GM20431 (cell line): ENCODE data around the gene ST3GAL6.

Experiments
- in situ Hi-C: fragments of 300-500 bp; cut with MseI, MboI; formaldehyde crosslinking; loops from one replicate; pipeline ENCODE4 v1.15.0; 2020; ENCODE audit warnings: low sequenced_read_pairs; ENCODE audit not compliant: unreplicated experiment

Gene ST3GAL6

DNA sequence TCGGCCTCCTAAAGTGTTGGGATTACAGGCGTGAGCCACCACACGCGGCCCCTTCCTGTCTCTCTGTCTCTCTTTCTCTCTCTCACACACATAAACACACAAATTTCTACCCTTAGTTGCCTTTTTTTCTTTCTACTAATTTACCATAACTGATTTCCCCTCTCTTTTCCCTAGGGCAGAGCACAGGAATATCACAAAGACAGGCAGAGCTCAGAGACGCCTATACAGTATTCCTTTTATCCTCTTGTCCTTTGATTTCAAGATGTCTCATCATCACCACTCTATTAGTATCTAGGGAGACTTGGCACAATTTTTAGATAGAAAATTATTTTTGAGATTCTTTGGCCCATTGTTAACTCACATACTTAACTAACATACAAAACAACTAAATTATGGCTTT, 25.8 kb upstream of the ST3GAL6 start:
- in situ Hi-C loops = no loop called here

DNA sequence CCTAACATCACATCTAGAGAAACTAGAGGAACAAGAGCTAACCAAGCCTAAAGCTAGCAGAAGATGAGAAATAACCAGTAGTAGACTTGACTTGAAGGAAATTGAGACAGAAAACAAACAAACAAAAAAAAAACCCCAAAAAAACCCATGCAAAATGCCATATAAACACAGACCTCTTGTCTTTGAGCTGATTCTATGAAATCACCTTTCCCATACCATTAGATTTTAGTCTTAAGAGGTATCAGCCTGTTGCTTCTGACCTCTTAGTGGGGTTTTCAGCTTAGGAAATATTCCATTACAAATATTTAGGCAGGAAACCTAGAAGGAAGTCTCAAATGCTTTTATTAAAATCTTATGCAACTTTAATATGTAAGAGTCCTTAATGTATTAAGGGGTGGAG, 23.9 kb upstream of the ST3GAL6 start:
- in situ Hi-C loops = no loop called here

DNA sequence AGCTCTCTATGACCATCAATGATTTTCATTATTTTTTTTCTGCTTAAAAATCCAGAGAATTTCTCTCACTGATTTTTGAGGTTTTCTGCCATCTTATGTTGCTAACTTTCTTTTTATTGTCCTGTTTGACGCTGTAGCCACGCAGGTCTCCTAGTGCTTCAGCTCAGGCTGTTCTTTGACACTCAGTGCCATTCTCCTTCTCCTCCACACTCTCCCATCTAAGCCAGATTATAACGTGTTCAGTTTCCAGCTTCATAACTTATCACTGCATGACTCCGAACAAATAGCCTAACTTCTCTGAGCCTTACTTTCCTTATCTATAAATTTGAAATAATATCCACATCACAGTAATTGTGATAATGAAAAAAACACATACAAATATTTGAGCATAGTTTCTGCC, 22.8 kb upstream of the ST3GAL6 start:
- in situ Hi-C loops = no loop called here

DNA sequence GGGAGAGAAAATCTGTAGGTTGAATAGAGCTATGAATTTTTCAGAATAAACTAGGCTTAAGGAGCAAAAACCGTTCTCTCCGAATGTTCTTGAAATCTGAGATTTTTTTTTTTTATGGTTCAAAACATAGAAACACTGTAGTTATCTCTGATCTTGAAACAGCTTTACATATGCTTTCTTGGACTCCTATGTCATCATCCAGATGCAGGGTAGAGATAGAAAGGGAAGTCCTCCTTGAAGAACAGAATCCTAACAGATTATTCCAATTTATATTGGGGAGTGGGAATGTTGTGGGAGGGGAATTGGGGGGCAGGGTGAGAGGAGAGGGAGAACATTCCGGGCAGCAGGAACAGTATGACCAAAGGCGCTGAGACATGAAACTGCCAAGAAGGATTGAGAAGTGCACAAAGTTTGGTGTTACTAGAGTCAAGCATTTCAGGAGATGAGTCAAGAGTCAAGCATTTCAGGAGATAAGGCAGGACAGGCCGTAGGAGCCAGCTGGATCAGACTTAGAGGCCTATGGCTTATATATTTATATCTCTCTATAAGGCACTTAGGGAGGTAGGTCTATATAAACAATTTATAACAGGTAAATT, 21.9 kb upstream of the ST3GAL6 start:
- in situ Hi-C loops = no loop called here

DNA sequence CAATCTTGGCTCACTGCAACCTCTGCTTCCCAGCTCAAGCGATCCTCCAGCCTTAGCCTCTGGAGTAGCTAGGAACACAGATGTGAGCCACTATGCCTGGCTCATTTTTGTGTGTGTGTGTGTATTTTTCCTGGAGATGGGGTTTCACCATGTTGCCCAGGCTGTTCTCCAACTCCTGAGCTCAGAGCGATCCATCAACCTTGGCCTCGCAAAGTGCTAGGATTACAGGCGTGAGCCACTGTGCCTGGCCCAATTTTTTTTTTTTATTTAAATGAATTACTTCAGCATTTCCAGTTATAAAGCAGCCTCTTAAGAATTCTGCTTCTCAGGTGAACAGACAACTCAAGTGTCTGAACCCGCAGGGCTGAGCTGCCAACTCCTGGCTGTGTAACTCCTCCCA, 20.1 kb upstream of the ST3GAL6 start:
- in situ Hi-C loops = no loop called here

DNA sequence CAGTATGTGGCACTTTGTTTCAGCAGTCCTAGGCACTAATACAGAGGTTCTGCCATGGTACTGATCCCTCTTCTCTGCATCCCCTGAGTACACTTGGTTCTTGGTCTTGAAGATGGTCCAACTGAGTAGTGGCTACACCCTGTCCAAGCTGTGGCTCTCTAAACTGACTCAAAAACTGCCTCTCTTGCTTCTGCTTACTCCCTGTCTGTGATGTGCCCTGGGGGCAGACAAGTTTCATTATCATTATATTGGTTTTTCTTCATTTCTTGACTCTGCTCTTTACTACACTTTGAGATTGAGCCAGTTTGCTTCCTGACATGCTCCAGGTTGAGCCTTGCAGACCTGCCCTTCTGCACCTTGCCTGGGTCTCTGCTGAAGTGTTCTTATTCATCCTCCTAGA, 18.9 kb upstream of the ST3GAL6 start:
- in situ Hi-C loops = no loop called here

DNA sequence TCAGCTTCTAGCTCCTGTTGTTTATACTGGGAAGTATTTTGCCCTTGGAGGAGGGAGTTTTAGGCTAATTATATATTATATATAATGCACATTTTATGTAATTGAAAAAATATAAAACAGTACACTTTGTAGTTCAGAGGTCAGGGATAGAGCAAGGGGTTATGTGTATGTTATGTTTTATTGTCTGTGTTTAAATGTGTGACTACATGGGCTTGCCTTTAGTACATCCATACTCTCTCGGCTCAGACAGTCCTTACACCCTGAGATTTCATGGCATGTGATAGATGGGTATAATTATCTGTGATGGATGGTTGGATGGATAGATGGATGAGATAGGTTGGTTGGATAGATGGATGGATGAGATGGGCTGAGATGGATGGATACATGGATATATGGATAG, 17.4 kb upstream of the ST3GAL6 start:
- in situ Hi-C loops = no loop called here

DNA sequence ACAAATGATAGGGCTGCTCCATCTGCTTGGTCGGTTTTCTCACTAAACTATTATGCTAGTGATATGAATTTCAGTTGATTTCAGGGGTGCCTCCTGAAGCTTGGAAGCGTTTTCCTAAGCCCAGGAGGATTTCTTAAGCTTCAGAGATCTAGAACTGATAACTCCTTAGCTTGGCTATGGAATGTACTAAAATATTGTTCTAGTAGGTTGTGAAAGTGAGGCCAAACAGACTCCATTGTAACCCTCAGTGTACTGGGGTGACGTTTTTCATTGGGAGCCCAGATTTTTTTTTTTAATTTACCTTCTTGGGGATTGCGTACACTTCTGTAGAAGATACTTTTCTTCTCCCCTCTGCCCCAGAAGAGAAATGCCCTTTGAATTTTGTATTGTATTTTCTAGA, 17.0 kb upstream of the ST3GAL6 start:
- in situ Hi-C loops = no loop called here

DNA sequence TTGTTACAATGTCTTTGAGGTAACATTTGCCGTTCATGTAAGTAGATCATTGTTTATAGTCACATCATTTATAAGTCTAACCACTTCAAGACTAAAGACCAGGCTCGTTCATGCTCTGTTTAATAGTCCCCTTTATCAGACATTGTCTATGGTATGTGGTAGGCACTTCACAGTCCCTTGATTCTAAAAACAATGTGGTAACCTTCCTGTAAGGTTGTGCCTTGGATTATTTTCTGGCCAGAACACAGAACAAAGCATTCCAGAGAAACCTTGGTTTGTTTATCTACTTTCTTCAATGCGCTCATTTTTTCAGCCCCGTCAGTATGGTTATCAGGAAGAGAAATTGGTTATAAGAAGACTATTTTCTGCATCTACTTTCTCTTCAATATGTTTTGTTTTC, 16.3 kb upstream of the ST3GAL6 start:
- in situ Hi-C loops = no loop called here

DNA sequence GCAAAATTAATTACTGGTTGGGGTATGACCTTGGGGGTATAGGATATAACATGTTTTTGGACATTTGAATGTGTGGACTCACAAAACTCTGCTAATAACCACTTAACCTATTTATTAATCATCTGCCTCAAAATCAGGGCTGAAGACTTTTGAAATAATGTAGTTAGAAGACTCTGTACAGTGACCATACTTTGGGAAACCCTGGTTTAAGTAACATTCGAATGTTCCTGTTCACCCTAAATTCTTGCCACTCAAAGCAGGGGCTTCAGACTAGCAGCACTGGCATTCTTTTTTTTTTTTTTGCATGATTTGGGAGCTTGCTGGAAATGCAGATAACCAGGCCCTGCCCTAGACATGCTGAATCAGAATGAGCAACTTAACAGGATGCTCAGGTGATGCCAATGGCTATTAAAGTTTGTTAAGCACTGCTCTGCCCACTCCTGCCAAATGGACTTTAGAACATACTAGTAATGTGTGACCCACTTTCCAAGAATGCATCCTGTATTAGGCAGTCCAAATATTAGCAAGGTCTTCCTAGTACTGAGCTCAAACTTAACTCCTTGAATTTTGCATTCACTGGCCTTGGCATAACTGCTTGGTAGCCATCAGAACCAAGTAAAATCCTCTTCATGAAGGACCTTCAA, 12.7 kb upstream of the ST3GAL6 start:
- in situ Hi-C loops = no loop called here

DNA sequence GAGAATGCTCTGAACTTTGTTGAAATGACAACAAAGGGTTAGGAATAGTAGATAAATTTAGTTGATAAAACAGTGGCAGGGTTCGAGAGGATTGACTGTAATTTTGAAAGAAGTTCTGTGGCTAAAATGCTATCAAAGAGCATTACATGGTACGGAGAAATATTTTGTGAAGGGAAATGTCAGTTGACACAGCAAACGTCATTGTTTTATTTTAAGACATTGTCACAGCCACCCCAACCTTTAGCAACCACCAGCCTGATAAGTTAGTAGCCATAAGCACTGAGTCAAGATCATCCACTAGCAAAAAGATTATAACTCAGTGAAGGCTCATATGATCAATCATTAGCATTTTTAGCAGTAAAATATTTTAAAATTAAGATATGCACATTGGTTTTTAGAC, 8.7 kb upstream of the ST3GAL6 start:
- in situ Hi-C loops = no loop called here

DNA sequence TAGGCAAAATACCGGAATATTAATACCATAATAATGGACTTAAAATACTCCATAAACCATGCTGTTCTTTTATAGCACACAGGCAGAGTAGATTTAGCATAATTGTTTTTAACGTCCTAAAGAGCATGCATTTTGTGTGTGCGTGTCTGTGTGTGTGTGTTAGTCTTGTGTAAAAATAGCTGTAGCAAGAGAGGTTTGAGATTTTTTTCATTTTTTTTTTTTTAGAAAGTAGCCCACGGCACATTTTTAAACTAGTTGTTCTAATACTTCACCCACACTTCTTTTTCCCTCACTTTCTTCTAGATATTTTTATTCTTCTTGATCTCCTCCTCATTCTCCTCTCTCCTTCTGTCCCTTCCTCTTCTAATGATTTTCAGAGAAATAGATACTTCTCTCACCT, 7.5 kb upstream of the ST3GAL6 start:
- in situ Hi-C loops = no loop called here

DNA sequence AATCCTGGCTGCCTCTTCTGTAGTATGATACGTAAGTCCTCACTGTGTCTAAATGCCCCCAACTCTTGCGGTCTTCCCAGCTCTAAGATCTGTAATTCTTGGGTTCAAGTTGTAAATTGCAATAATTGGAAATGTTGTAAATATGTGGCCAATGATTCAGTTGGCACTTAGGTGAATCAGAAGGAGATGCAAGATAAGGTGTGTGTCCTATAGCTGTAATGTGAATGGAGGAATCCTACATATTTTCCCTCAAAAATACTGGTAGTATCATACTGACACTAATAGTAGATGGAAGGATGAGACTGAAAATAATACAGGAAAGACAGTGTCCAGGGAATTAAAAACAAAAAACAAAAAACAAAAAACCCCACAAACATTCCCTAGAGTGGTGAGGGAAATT, 3.5 kb upstream of the ST3GAL6 start:
- in situ Hi-C loops = no loop called here

DNA sequence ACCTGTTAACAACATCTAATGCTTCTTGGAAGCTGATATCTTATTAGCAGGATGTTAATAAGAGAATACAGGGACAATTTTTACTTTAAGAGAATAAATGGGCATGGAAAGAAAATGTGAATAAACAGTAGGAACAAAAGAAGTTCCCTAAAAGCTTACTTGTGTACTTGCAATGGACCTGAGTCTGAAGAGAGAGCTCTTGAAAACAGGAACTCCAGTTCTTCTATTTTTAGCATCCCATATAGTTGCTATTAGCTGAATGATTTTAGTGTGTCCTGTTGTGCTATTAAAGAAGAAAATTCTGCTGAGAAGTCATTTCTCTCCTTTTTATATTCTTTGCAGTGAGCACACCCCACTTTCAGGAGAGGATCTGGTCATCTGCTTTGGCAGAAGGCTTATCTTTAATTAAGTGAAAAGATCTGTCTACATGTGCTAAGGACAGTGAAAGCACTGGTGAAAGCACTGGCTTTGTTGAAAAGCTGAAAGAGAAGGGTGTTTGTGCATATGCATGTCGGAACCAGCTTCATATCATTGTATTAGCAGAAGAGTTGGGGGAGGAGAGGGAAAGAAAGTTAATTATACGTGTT, 1.4 kb upstream of the ST3GAL6 start:
- in situ Hi-C loops = no loop called here

DNA sequence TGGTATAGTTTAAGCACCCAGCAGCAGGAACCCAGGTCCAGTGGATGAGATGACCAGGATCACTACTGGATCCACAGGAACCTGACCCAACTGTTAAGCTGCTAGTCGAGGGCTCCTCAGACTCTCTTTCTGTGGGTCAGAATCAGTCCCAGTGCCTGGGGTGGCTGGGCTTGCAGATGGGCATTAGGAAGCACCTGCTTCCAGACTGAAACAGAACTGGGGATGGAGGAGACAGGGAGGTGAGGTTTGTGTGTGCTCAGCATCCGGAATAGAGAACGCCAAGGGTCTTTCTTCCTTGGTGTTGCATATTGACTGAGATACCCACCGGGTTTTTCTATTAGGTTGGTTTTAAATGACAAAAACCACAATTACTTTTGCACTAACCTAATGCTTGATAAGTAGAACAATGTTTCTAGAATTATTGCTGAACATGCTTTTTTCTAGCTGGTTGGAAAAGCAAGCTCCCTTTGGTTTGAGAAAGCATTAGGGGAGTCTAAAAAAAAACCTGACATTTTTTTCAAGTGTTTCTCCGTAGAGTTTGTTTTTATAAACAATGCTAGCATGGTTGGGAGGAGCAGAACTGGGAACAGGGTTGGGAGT, 779 bp downstream of the ST3GAL6 start:
- in situ Hi-C loops = no loop called here

DNA sequence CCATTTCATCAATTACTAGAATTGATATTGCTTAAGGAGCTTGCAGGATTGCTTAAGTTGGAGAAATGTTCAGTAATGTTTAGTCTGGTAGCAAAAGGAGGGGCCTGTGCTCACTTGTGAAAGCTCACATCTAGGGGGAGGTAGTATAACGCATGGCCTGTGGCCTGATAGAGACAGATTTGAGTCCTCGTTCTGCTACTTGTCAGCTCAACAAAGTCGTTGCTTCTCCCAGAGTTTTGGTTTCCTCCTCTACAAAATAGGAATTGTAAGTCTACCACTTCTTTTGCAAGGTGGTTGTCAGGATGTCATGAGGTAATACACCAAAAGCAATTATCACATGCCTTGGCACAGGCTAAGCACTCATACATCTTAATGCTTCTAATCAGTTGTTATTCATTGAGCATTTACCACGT, 1.3 kb downstream of the ST3GAL6 start:
- in situ Hi-C loops = no loop called here

DNA sequence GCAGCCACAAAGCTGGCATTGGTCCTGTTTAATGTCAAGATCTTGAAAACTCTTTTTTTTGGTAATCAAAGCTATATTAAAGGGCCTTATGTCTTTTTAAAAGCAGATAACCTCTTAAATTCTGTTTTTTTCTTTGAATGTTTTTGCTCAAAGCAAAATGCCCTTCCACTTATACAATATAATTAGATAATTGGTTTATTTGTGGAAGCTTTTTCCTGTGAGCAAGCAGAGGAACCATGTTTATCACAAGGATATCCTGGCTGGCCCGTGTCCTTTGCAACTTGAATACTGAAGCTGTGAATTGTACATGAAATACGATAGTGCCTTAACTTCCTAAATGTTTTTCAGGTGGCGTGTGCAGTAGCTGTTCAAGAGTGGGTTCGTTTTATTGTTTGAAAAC, 2.6 kb downstream of the ST3GAL6 start:
- in situ Hi-C loops = no loop called here

DNA sequence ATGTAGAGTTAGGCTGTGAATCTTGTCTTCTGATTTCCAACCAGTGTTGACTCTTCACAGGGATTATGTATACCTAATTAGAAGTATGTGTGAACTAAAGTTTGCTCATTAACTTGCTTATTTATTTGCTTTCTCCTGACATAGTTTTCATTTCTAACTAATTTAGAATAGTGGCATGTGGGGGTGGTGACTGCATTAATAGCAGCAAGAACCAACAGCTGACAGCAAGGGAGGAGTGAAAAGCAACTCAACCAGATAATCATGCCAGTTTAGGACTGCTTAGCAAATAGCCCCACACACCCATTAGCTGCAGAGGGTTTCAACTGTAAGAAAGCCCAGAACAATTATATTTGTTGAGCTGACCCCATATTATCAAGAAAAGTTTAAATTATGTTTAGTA, 3.8 kb downstream of the ST3GAL6 start:
- in situ Hi-C loops = no loop called here

DNA sequence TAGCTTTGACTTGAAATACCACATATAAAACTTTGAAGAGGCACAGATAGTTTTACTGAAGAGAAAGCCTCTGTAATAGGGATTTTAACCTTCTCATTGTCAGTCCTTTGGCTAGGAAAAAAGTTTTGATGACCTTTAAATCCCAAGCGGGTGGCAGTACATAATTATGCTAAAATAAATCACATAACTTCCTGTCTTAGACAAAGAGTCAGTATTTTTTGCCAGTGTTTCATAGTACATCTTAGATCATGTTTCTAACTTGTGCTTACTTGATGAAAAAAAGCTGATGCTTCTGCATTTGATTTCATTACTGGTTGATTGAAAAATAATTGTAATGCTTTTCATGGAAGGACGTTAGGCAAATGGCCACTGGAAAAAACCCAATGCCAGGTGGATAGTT, 5.8 kb downstream of the ST3GAL6 start:
- in situ Hi-C loops = no loop called here

DNA sequence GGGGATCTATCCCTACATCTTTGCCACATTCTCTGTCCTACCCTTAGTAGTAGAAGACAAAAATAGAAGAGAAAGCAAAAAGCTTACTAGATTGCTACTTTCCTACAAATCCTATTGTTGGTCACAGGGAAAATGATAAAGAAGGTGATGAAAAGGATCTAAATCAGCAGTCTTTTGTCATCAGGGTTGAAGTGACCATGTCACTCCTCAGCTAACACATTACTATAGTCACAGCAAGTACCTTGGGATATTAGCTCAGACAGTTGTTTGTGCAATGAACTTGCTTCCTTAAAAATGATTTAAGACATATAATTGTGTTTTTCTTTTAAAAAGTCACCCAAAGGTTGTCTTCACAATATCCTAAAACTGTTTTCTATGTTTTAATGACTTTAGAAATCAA, 6.3 kb downstream of the ST3GAL6 start:
- in situ Hi-C loops = no loop called here

DNA sequence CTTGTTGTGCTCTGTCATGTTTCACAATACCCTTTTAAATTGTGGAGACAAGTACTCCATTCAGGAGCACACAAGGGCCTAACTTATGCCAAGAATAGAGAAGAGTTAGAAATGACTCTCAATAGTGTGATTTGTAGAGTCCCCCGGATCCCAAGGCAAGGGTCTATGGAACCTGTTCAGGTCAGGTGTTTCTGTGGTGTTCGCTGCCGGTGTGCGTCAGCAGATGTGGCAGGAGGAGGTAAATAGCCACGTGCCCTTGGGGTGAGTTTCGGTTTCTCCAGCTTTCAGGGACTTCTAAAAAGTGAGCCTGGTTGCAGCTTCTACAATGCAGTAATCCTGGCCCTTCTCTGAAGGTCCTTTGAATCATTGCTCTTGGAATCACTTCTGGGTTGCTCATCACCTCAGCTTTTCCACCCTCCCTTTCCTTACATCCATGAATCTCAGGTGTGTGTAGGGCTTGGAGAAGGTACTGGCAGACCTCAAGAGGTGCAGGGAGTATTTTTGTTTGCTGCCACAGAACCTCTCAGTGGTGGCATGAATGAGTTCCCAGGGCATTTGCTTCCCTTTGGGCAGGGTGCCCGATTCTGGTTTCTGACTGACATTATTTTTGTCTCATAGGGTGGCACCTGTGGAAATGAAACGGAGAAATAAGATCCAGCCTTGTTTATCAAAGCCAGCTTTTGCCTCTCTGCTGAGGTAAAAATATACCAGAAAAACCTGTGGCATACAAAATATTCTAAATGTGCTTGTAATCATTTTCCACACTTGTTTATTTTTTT, 7.3 kb downstream of the ST3GAL6 start:
- in situ Hi-C loops = no loop called here
